ENCODE data around the gene TARP.

Gene TARP

GRCh38 chr7:38273286-38273995 is at the start of gene TARP:
Gene TARP, minus strand, starts transcription at chr7:38273636.
- DNase-seq, result no peak

- DNase-seq, result no peak
Observed at GRCh38 chr7:38323156-38323555, 49.7 kb upstream of the TARP start.

- no peak for DNase-seq
Observed at GRCh38 chr7:38322461-38322860, 49.0 kb upstream of the TARP start.

GRCh38 chr7:38321967-38322366 is 48.5 kb upstream of the TARP start:
- DNase-seq, result no peak

GRCh38 chr7:38321515-38321944 is 48.1 kb upstream of the TARP start:
- no peak for DNase-seq

- DNase-seq, result no peak
Observed at GRCh38 chr7:38321050-38321449, 47.6 kb upstream of the TARP start.

GRCh38 chr7:38319873-38320272 is 46.4 kb upstream of the TARP start:
- DNase-seq, result no peak

GRCh38 chr7:38318803-38319416 is 45.5 kb upstream of the TARP start:
- DNase-seq, result no peak

- no peak for DNase-seq
Observed at GRCh38 chr7:38318241-38318640, 44.8 kb upstream of the TARP start.

- DNase-seq, result no peak
Observed at GRCh38 chr7:38317515-38317914, 44.1 kb upstream of the TARP start.

GRCh38 chr7:38316733-38317360 is 43.4 kb upstream of the TARP start:
- no peak for DNase-seq

- no peak for DNase-seq
Observed at GRCh38 chr7:38315410-38315809, 42.0 kb upstream of the TARP start.

- no peak for DNase-seq
Observed at GRCh38 chr7:38312821-38313220, 39.4 kb upstream of the TARP start.

GRCh38 chr7:38311329-38311937 is 38.0 kb upstream of the TARP start:
- DNase-seq, result no peak

- DNase-seq, result no peak
Observed at GRCh38 chr7:38310591-38311101, 37.2 kb upstream of the TARP start.

GRCh38 chr7:38309555-38309954 is 36.1 kb upstream of the TARP start:
- no peak for DNase-seq

- no peak for DNase-seq
Observed at GRCh38 chr7:38308140-38308539, 34.7 kb upstream of the TARP start.

- no peak for DNase-seq
Observed at GRCh38 chr7:38307640-38308039, 34.2 kb upstream of the TARP start.

GRCh38 chr7:38306914-38307313 is 33.5 kb upstream of the TARP start:
- no peak for DNase-seq

GRCh38 chr7:38306171-38306570 is 32.7 kb upstream of the TARP start:
- DNase-seq, result no peak

- DNase-seq, result no peak
Observed at GRCh38 chr7:38303866-38304265, 30.4 kb upstream of the TARP start.

- DNase-seq, result no peak
Observed at GRCh38 chr7:38300175-38300574, 26.7 kb upstream of the TARP start.

GRCh38 chr7:38299275-38299931 is 26.0 kb upstream of the TARP start:
- no peak for DNase-seq
